ENCODE measurements around the gene SNX17.

GRCh38 chr2:27370816-27371620, 602 bp downstream of the SNX17 start:
- TF ChIP-seq POLR2A (IDR thresholded peaks at IDR 0.05) (peak; percentile 66), CTCF (IDR thresholded peaks at IDR 0.05) (no peak), EP300 (IDR thresholded peaks at IDR 0.05; ENCODE audit: low read depth) (no peak), POLR2AphosphoS5 (IDR thresholded peaks at IDR 0.05) (peak; percentile 43 to 60 (median 54))

Measured in transverse colon (tissue), 4 donors.